ENCODE measurements around the gene USP54.

DNA sequence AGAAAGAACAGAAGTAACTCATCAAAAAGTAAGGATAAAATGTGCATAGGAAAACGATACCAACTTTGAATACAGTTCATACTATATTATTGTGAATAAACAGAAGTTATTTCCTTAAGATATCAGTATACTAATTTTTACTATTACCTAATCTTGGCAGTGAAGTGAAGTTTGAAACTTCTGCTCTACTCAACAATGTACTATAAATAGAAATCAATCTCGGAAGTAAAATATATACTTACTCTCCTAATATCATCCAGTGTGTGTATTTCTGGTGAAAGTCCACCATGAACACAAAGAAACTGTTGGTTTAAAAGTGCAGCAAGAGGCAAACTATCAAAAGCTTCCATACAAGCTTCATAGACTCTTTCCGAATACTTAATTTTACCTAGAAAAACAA lies 119.9 kb downstream of the USP54 start:
- TF ChIP-seq POLR2A (IDR thresholded peaks at IDR 0.05; ENCODE audit: low read length): no peak
- no peak for TF ChIP-seq GATA1 (IDR thresholded peaks at IDR 0.05; ENCODE audit: low read depth, low read length)

Measured in erythroblast (primary cell).